Activated naive CD8-positive, alpha-beta T cell treated with anti-CD3 and anti-CD28 coated beads, Interleukin-2, amount 50 U/mL, for 24 hours (primary cell): ENCODE measurements around the gene PALD1.
A peak's percentile ranks its signal among the peaks of the same experiment; 100 is the strongest.
"Not testable (repeated sequence)": the region's sequence is repeated elsewhere in the genome, so short reads cannot be mapped to it uniquely, and the experiment has no call there.

Source experiments
- ATAC-seq: fragments of 150-1000 bp; cut with Tn5 transposase; one replicate; pipeline ENCODE4 v1.10.0; 2021
- DNase-seq: peaks from one replicate; pipeline ENCODE4 v3.0.0; 2021
- H3K27ac Mint-ChIP-seq: one replicate; pipeline ENCODE4 v1.8.0; 2021; ENCODE audit warnings: mild to moderate bottlenecking, mixed read lengths
- H3K27me3 Mint-ChIP-seq: one replicate; pipeline ENCODE4 v1.8.0; 2021; ENCODE audit warnings: mixed read lengths
- H3K36me3 Mint-ChIP-seq: one replicate; pipeline ENCODE4 v1.8.0; 2021; ENCODE audit warnings: low read depth, mixed read lengths
- H3K4me1 Mint-ChIP-seq: one replicate; pipeline ENCODE4 v1.8.0; 2021; ENCODE audit warnings: mixed read lengths
- H3K4me3 Mint-ChIP-seq: one replicate; pipeline ENCODE4 v1.8.0; 2021; ENCODE audit warnings: mild to moderate bottlenecking, moderate library complexity, mixed read lengths
- H3K9me3 Mint-ChIP-seq: one replicate; pipeline ENCODE4 v1.8.0; 2021; ENCODE audit warnings: mixed read lengths

Gene PALD1

GRCh38 chr10:70579234-70580002 lies 100.9 kb downstream of the PALD1 start:
- ATAC-seq (peak; percentile 37), DNase-seq (no peak)
- Mint-ChIP-seq H3K4me3 (peak overlapping the region; percentile 49), H3K27me3 (no peaks in the 10 kb centered on the region), H3K36me3 (peaks cover 4% of the 10 kb centered on the region), H3K4me1 (peaks cover 64% of the 10 kb centered on the region), H3K27ac (peak overlapping the region; percentile 97), H3K9me3 (no peaks in the 10 kb centered on the region)

- peak overlapping the region; percentile 14 for H3K27ac Mint-ChIP-seq
- not testable (repeated sequence) for H3K4me3 Mint-ChIP-seq, H3K36me3 Mint-ChIP-seq, H3K27me3 Mint-ChIP-seq, ATAC-seq, DNase-seq, H3K9me3 Mint-ChIP-seq
- H3K4me1 Mint-ChIP-seq, result peaks cover 72% of the 10 kb centered on the region
Measured at GRCh38 chr10:70581176-70581575, 102.6 kb downstream of the PALD1 start.

GRCh38 chr10:70582793-70583668 lies 104.5 kb downstream of the PALD1 start:
- Mint-ChIP-seq H3K36me3 (peaks cover 4% of the 10 kb centered on the region), H3K4me1 (peaks cover 72% of the 10 kb centered on the region), H3K27me3 (peaks cover 1% of the 10 kb centered on the region), H3K27ac (no peak overlapping the region), H3K9me3 (no peaks in the 10 kb centered on the region), H3K4me3 (no peak overlapping the region)
- DNase-seq (no peak), ATAC-seq (no peak)

- H3K27me3 Mint-ChIP-seq, result peaks cover 1% of the 10 kb centered on the region
- H3K4me1 Mint-ChIP-seq, result peaks cover 72% of the 10 kb centered on the region
- no peak for DNase-seq
- no peak overlapping the region for H3K4me3 Mint-ChIP-seq
- no peak for ATAC-seq
- peak overlapping the region; percentile 39 for H3K27ac Mint-ChIP-seq
- peaks cover 2% of the 10 kb centered on the region for H3K36me3 Mint-ChIP-seq
- no peaks in the 10 kb centered on the region for H3K9me3 Mint-ChIP-seq
Measured at GRCh38 chr10:70583669-70584037, 105.1 kb downstream of the PALD1 start.

- Mint-ChIP-seq H3K36me3 (peaks cover 2% of the 10 kb centered on the region), H3K27me3 (peaks cover 5% of the 10 kb centered on the region), H3K4me1 (peaks cover 72% of the 10 kb centered on the region), H3K4me3 (no peak overlapping the region), H3K9me3 (no peaks in the 10 kb centered on the region), H3K27ac (no peak overlapping the region)
- DNase-seq, result no peak
- no peak for ATAC-seq
Measured at GRCh38 chr10:70584366-70584765, 105.8 kb downstream of the PALD1 start.

- H3K4me1 Mint-ChIP-seq, result peaks cover 71% of the 10 kb centered on the region
- DNase-seq (no peak), ATAC-seq (peak; percentile 23)
- H3K36me3 Mint-ChIP-seq, result no peaks in the 10 kb centered on the region
- H3K9me3 Mint-ChIP-seq, result no peaks in the 10 kb centered on the region
- no peak overlapping the region for H3K4me3 Mint-ChIP-seq
- H3K27ac Mint-ChIP-seq, result peak overlapping the region; percentile 92
- peaks cover 5% of the 10 kb centered on the region for H3K27me3 Mint-ChIP-seq
Measured at GRCh38 chr10:70584909-70585544, 106.5 kb downstream of the PALD1 start.

GRCh38 chr10:70585578-70586169 lies 107.1 kb downstream of the PALD1 start:
- H3K36me3 Mint-ChIP-seq, result no peaks in the 10 kb centered on the region
- peaks cover 5% of the 10 kb centered on the region for H3K27me3 Mint-ChIP-seq
- H3K4me1 Mint-ChIP-seq, result peaks cover 72% of the 10 kb centered on the region
- no peaks in the 10 kb centered on the region for H3K9me3 Mint-ChIP-seq
- H3K4me3 Mint-ChIP-seq, result no peak overlapping the region
- H3K27ac Mint-ChIP-seq, result peak overlapping the region; percentile 92
- ATAC-seq (peak; percentile 56), DNase-seq (peak; percentile 60)

- Mint-ChIP-seq H3K36me3 (no peaks in the 10 kb centered on the region), H3K9me3 (no peaks in the 10 kb centered on the region), H3K27me3 (peaks cover 5% of the 10 kb centered on the region), H3K27ac (peak overlapping the region; percentile 92), H3K4me3 (peak overlapping the region; percentile 4), H3K4me1 (peaks cover 73% of the 10 kb centered on the region)
- no peak for DNase-seq
- ATAC-seq, result no peak
Measured at GRCh38 chr10:70586348-70586930, 107.9 kb downstream of the PALD1 start.

- DNase-seq (no peak), ATAC-seq (peak; percentile 81)
- no peak overlapping the region for H3K4me3 Mint-ChIP-seq
- peaks cover 5% of the 10 kb centered on the region for H3K27me3 Mint-ChIP-seq
- peaks cover 76% of the 10 kb centered on the region for H3K4me1 Mint-ChIP-seq
- no peaks in the 10 kb centered on the region for H3K9me3 Mint-ChIP-seq
- peak overlapping the region; percentile 92 for H3K27ac Mint-ChIP-seq
- no peaks in the 10 kb centered on the region for H3K36me3 Mint-ChIP-seq
Measured at GRCh38 chr10:70587045-70587658, 108.6 kb downstream of the PALD1 start.

GRCh38 chr10:70588255-70588654 lies 109.7 kb downstream of the PALD1 start:
- Mint-ChIP-seq H3K36me3 (no peaks in the 10 kb centered on the region), H3K4me1 (peaks cover 87% of the 10 kb centered on the region), H3K9me3 (no peaks in the 10 kb centered on the region), H3K27me3 (peaks cover 7% of the 10 kb centered on the region), H3K4me3 (no peak overlapping the region), H3K27ac (peak overlapping the region; percentile 92)
- ATAC-seq (no peak), DNase-seq (no peak)

- Mint-ChIP-seq H3K9me3 (no peaks in the 10 kb centered on the region), H3K4me3 (no peak overlapping the region), H3K4me1 (peaks cover 89% of the 10 kb centered on the region), H3K36me3 (no peaks in the 10 kb centered on the region), H3K27ac (peak overlapping the region; percentile 25), H3K27me3 (peaks cover 7% of the 10 kb centered on the region)
- no peak for DNase-seq
- no peak for ATAC-seq
Measured at GRCh38 chr10:70588859-70589570, 110.4 kb downstream of the PALD1 start.

GRCh38 chr10:70589762-70590654 lies 111.4 kb downstream of the PALD1 start:
- no peaks in the 10 kb centered on the region for H3K36me3 Mint-ChIP-seq
- peaks cover 90% of the 10 kb centered on the region for H3K4me1 Mint-ChIP-seq
- no peak for ATAC-seq
- H3K27me3 Mint-ChIP-seq, result peaks cover 7% of the 10 kb centered on the region
- no peak for DNase-seq
- no peaks in the 10 kb centered on the region for H3K9me3 Mint-ChIP-seq
- H3K27ac Mint-ChIP-seq, result no peak overlapping the region
- H3K4me3 Mint-ChIP-seq, result no peak overlapping the region
